Thymus (tissue), 11 donors: ENCODE results near the gene MICOS13. TPM values are rescaled to one million over a fixed set of nuclear protein-coding genes. Genes with fewer than 3 reads are reported as not detected.
"Not testable (repeated sequence)": the region's sequence is repeated elsewhere in the genome, so short reads cannot be mapped to it uniquely, and the experiment has no call there.

Experiments used
- DNase-seq, 9 donors: peaks; one replicate each; pipeline ENCODE4 v3.0.0-alpha.2; 2013; ENCODE audit warnings: low spot score in 9 of 9, low read depth in 6 of 9, missing footprints in 1 of 9
- H3K27ac ChIP-seq, 2 donors: one replicate each; pipeline ENCODE4 v1.5.1; 2013; ENCODE audit warnings: control low read depth in 1 of 2, low read depth in 1 of 2, low read length in 1 of 2, mild to moderate bottlenecking in 1 of 2, moderate library complexity in 1 of 2
- H3K27me3 ChIP-seq, 2 donors: one replicate each; pipeline ENCODE4 v1.5.1; 2013; ENCODE audit warnings: low read length in 1 of 2; ENCODE audit not compliant: control insufficient read depth in 2 of 2, insufficient read depth in 1 of 2
- H3K36me3 ChIP-seq, 2 donors: one replicate each; pipeline ENCODE4 v1.5.1; 2013; ENCODE audit warnings: low read length in 1 of 2, mild to moderate bottlenecking in 1 of 2, moderate library complexity in 1 of 2; ENCODE audit not compliant: control insufficient read depth in 2 of 2, insufficient read depth in 2 of 2
- H3K4me1 ChIP-seq, 2 donors: one replicate each; pipeline ENCODE4 v1.5.1; 2013; ENCODE audit warnings: low read length in 2 of 2; ENCODE audit not compliant: control insufficient read depth in 2 of 2, insufficient read depth in 2 of 2
- H3K4me3 ChIP-seq, 2 donors: one replicate each; pipeline ENCODE4 v1.5.1; 2013; ENCODE audit warnings: low read length in 2 of 2, control low read depth in 1 of 2, mild to moderate bottlenecking in 1 of 2
- H3K9me3 ChIP-seq, 2 donors: one replicate each; pipeline ENCODE4 v1.5.1; 2013; ENCODE audit warnings: low read length in 1 of 2, mild to moderate bottlenecking in 1 of 2; ENCODE audit not compliant: control insufficient read depth in 2 of 2, insufficient read depth in 1 of 2
- WGBS: extraction: QIAGEN DNeasy Blood & Tissue Kit; methylation state at CpG from one replicate; pipeline ENCODE4 v1.1.7; 2013; 5-methylcytosine and 5-hydroxymethylcytosine counted together
- polyA plus RNA-seq: library from polyadenylated mRNA; stranded (reverse); fragments of 200-250 nt; gene quantifications from one replicate; pipeline ENCODE4 v1.2.3, GENCODE V29; 2013
- total RNA-seq: library from RNA; stranded (reverse); fragments of 120-200 nt; gene quantifications from one replicate; pipeline ENCODE4 v1.2.4, GENCODE V29; 2013
- donor health status: healthy.

MICOS13 gene
- total and polyA plus RNA-seq, 2 donors = 67.6 to 70.5 TPM

GRCh38 chr19:5690125-5690954 lies 10.0 kb upstream of the MICOS13 start, which contains the start of gene RPL36:
Gene RPL36 (plus strand): TSS chr19:5690295. CDS start chr19:5690508, 213 bp downstream.
- H3K27me3 ChIP-seq = no peaks in the 10 kb centered on the region
- H3K4me1 ChIP-seq = peaks cover 18 to 36% of the 10 kb centered on the region in 2 donors
- H3K36me3 ChIP-seq = peaks cover 42% of the 10 kb centered on the region in 2 donors
- under 1% methylated on average over 73 of the region's 73 CpGs for WGBS
- DNase-seq = peak; percentile 90 to 99 (median 96)
- peaks cover 0 to 5% of the 10 kb centered on the region in 2 donors for H3K9me3 ChIP-seq
- peak within 1 kb of the TSS; percentile 67 to 87 for H3K4me3 ChIP-seq
- H3K27ac ChIP-seq = peak within 1 kb of the TSS; percentile 83 to 91

- peaks cover 22 to 23% of the 10 kb centered on the region in 2 donors for H3K36me3 ChIP-seq
- H3K4me1 ChIP-seq = peaks cover 18 to 36% of the 10 kb centered on the region in 2 donors
- not testable (repeated sequence) for DNase-seq, H3K4me3 ChIP-seq, H3K9me3 ChIP-seq, H3K27ac ChIP-seq, H3K27me3 ChIP-seq
- 97% methylated on average over 13 of the region's 13 CpGs for WGBS
Observed at GRCh38 chr19:5688262-5688881, 8.1 kb upstream of the MICOS13 start.

GRCh38 chr19:5687360-5688198 lies 7.3 kb upstream of the MICOS13 start:
- Histone ChIP-seq H3K36me3 (peaks cover 14 to 15% of the 10 kb centered on the region in 2 donors), H3K4me1 (peaks cover 18 to 36% of the 10 kb centered on the region in 2 donors), H3K27me3 (no peaks in the 10 kb centered on the region), H3K9me3 (peaks cover 0 to 5% of the 10 kb centered on the region in 2 donors), H3K4me3 (peak overlapping the region; percentile 53 to 72), H3K27ac (peak overlapping the region; percentile 36 to 91)
- 62% methylated on average over 76 of the region's 76 CpGs for WGBS
- DNase-seq = no peak

- peak overlapping the region; percentile 53 to 72 for H3K4me3 ChIP-seq
- H3K27me3 ChIP-seq = no peaks in the 10 kb centered on the region
- peaks cover 0 to 5% of the 10 kb centered on the region in 2 donors for H3K9me3 ChIP-seq
- DNase-seq = peak; percentile 67 to 93 (median 86)
- under 1% methylated on average over 59 of the region's 59 CpGs for WGBS
- peak overlapping the region; percentile 90 to 91 for H3K27ac ChIP-seq
- H3K4me1 ChIP-seq = peaks cover 18 to 30% of the 10 kb centered on the region in 2 donors
- H3K36me3 ChIP-seq = peaks cover 6 to 7% of the 10 kb centered on the region in 2 donors
Observed at GRCh38 chr19:5686647-5687359, 6.5 kb upstream of the MICOS13 start.

GRCh38 chr19:5686326-5686646 lies 6.0 kb upstream of the MICOS13 start:
- peaks cover 0 to under 1% of the 10 kb centered on the region in 2 donors for H3K27me3 ChIP-seq
- WGBS = 4% methylated on average over 16 of the region's 16 CpGs
- peak overlapping the region; percentile 90 to 91 for H3K27ac ChIP-seq
- H3K4me1 ChIP-seq = peaks cover 19 to 27% of the 10 kb centered on the region in 2 donors
- H3K9me3 ChIP-seq = peaks cover 0 to 5% of the 10 kb centered on the region in 2 donors
- peaks cover 1 to 2% of the 10 kb centered on the region in 2 donors for H3K36me3 ChIP-seq
- H3K4me3 ChIP-seq = peak overlapping the region; percentile 53 to 72
- no peak for DNase-seq

- 97% methylated on average over 22 of the region's 22 CpGs for WGBS
- Histone ChIP-seq H3K4me1 (peaks cover 19 to 24% of the 10 kb centered on the region in 2 donors), H3K27ac (no peak overlapping the region), H3K27me3 (peaks cover 0 to 3% of the 10 kb centered on the region in 2 donors), H3K4me3 (no peak overlapping the region), H3K9me3 (peaks cover 0 to 11% of the 10 kb centered on the region in 2 donors), H3K36me3 (no peaks in the 10 kb centered on the region)
- DNase-seq = no peak
Observed at GRCh38 chr19:5684694-5685430, 4.5 kb upstream of the MICOS13 start.

DNA sequence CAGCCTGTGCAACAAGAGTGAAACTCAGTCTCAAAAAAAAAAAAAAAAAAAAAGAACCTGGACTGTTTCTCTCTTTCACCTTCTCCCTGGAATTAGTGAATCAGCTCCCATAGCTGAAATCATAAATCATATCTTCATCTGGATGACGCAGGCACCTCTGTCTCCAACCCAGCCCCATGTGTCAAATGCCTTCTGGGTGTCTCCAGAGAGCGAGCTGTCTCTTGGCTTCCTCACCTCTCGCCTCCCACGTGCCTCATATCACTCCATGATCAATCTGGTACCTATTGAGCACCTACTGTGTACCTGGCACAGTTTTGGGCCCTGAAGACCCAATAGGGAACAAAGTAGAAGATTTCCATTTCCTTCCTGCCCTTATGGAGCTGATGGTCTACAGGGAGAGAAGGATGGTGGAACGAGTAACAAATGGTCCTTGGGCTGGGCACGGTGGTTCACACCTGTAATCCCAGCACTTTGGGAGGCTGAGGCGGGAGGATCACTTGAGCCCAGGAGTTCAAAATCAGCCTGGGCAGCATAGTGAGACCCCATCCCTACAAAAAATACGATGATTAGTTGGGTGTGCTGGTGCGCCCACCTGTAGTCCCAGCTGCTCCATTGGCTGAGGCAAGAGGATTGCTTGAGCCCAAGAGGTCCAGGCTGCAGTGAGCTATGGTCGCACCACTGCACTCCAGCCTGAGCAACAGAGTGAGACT lies 3.0 kb upstream of the MICOS13 start:
- Histone ChIP-seq H3K4me1 (peaks cover 25 to 29% of the 10 kb centered on the region in 2 donors), H3K9me3 (peaks cover 0 to 11% of the 10 kb centered on the region in 2 donors), H3K4me3 (no peak overlapping the region), H3K36me3 (no peaks in the 10 kb centered on the region), H3K27ac (no peak overlapping the region), H3K27me3 (peaks cover 0 to 3% of the 10 kb centered on the region in 2 donors)
- 98% methylated on average over 10 of the region's 10 CpGs for WGBS
- DNase-seq = no peak
